ENCODE measurements around the gene PTPRD.

DNA sequence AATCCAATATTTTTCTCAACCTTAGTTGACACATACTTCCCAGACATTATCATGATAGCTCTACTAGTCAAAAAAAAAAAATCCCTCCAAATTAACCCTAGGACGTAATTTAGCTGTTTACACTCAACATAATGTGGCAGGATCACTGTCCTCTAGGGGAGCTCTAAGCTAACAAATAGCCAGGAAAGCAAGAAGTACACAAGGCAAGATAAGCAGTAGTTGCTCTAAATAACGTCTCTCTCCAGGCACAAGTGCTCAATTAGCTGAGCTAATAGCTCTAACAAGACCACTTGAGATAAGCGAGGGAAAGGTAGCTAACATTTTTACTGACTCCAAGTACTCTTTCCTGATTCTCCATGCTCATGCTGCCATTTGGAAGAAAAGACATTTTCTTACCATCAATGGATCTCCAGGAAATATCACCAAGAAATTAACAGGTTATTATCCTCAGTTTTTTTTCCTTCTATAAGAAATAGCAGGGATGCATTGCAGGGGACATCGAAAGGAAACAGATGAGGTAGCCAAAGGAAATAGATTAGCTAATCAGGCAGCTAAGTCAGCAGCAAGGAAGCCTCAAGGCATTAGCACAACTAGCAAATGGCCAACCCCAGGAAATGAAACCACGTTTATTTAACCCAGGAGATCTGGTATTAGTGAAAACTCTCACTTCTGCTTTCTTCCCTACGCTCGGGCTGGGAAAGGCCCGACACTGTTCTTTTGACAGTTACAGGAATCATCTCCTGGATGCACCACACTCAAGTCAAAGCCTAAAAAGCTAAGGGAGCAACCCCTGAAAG, 614.1 kb downstream of the PTPRD start:
- TF ChIP-seq, protein P1, sequence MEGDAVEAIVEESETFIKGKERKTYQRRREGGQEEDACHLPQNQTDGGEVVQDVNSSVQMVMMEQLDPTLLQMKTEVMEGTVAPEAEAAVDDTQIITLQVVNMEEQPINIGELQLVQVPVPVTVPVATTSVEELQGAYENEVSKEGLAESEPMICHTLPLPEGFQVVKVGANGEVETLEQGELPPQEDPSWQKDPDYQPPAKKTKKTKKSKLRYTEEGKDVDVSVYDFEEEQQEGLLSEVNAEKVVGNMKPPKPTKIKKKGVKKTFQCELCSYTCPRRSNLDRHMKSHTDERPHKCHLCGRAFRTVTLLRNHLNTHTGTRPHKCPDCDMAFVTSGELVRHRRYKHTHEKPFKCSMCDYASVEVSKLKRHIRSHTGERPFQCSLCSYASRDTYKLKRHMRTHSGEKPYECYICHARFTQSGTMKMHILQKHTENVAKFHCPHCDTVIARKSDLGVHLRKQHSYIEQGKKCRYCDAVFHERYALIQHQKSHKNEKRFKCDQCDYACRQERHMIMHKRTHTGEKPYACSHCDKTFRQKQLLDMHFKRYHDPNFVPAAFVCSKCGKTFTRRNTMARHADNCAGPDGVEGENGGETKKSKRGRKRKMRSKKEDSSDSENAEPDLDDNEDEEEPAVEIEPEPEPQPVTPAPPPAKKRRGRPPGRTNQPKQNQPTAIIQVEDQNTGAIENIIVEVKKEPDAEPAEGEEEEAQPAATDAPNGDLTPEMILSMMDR (IDR thresholded peaks at IDR 0.05): no peak
- no peak for TF ChIP-seq POLR2A (IDR thresholded peaks at IDR 0.05)
